Measurements from ENCODE around the gene CEP85.

The CEP85 gene

GRCh38 chr1:26279456-26280332, 45.7 kb downstream of the CEP85 start, which contains the start of gene SH3BGRL3:
Gene SH3BGRL3, plus strand, starts transcription at chr1:26280086. Its CDS starts 70 bp downstream, at chr1:26280156.
- DNase-seq = peak; percentile 82

- DNase-seq = no peak
Measured at GRCh38 chr1:26280333-26281042, 46.5 kb downstream of the CEP85 start.

- no peak for DNase-seq
Measured at GRCh38 chr1:26281091-26281958, 47.3 kb downstream of the CEP85 start.

- no peak for DNase-seq
Measured at GRCh38 chr1:26281971-26282370, 48.0 kb downstream of the CEP85 start.

- DNase-seq = no peak
Measured at GRCh38 chr1:26282401-26282918, 48.5 kb downstream of the CEP85 start.

GRCh38 chr1:26283279-26283853, 49.4 kb downstream of the CEP85 start:
- DNase-seq = no peak

GRCh38 chr1:26283871-26284596, 50.0 kb downstream of the CEP85 start:
- DNase-seq = no peak

GRCh38 chr1:26284597-26285347, 50.8 kb downstream of the CEP85 start:
- peak; percentile 91 for DNase-seq

- no peak for DNase-seq
Measured at GRCh38 chr1:26285366-26286063, 51.5 kb downstream of the CEP85 start.

GRCh38 chr1:26286064-26286416, 52.0 kb downstream of the CEP85 start:
- DNase-seq = no peak

GRCh38 chr1:26287033-26287711, 53.2 kb downstream of the CEP85 start:
- peak; percentile 81 for DNase-seq

GRCh38 chr1:26287811-26288210, 53.8 kb downstream of the CEP85 start:
- no peak for DNase-seq

GRCh38 chr1:26288311-26288941, 54.4 kb downstream of the CEP85 start:
- DNase-seq = peak; percentile 62

GRCh38 chr1:26289158-26290059, 55.4 kb downstream of the CEP85 start:
- DNase-seq = no peak

GRCh38 chr1:26290122-26290881, 56.3 kb downstream of the CEP85 start:
- DNase-seq = no peak

GRCh38 chr1:26290882-26291261, 56.9 kb downstream of the CEP85 start:
- DNase-seq = no peak

GRCh38 chr1:26291433-26291832, 57.4 kb downstream of the CEP85 start:
- DNase-seq = no peak

Data from activated effector memory CD4-positive, alpha-beta T cell treated with Interleukin-2 at 50 U/mL for 16 hours (primary cell).